GM10248 (cell line): ENCODE data around the gene NSD2.

ENCODE experiments used
- CTCF ChIA-PET: fragments of 300-600 bp; sonication (Branson Sonifier 250); formaldehyde crosslinking; extraction: SDS; loops from one replicate; lab custom pipeline; 2021; ENCODE audit warnings: antibody characterized with exemption; lab: Yijun Ruan, JAX
- POLR2A ChIA-PET: fragments of 350-650 bp; sonication (Branson Sonifier 250); formaldehyde crosslinking; extraction: SDS; loops from one replicate; lab custom pipeline; 2020; ENCODE audit warnings: antibody characterized with exemption; lab: Yijun Ruan, JAX
- DNase-seq: peaks from one replicate; pipeline ENCODE4 v3.0.0; 2012; ENCODE audit errors: extremely low spot score
- TF ChIP-seq, protein P1 (sequence below): IDR thresholded peaks from 2 replicates; pipeline ENCODE4 v1.5.1; 2012; ENCODE audit warnings: mild to moderate bottlenecking, low read depth; ENCODE audit errors: extremely low read depth, missing control alignments, control extremely low read depth

NSD2 gene

DNA sequence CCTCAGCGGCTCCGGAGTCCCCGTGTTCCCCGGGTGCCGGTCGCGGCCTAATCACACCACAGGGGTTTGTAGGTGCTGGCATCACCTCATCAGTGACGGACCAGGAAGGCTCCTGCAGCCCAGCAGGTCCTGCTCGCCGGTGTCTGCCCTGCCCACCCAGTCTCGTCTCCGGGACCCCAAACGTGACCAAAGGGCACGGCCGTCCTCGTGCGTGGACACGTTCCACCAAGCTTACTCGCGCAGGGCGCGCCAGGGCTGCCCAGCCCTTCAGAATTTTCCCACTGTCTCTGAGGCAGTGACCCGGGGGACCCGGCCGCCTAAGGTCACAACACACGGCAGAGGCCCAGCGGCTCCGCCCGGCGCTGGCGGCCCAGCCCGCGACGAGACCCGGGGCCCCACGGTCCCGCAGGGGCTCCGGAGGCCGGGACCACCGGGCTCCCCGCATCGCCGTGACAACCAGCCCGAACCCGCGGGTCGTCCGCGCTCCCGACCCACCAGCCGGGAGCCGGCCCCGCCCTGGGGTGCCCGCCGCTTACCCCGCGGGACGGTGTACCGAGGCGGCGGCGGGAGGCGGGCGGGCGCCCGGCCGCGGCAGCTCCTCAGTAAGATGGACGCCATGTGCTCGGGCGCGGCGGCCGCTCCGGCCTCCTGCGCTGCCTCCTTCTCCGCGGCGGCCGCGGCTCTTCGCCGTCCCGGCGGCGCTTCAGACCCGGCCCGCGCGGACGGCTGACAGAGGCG, 15.7 kb upstream of the NSD2 start:
- CTCF ChIA-PET = interaction anchor here (1.0 to 1.9 kb wide), 7 partner anchors 9 to 162 kb away, joined by 3 to 6 read pairs (median 5); no protein-coding TSS in a partner anchor
- DNase-seq = no peak
- POLR2A ChIA-PET = interaction anchor here (1.0 kb wide), 1 partner anchor 21 kb away, joined by 5 read pairs; no protein-coding TSS in a partner anchor
- TF ChIP-seq, protein P1, sequence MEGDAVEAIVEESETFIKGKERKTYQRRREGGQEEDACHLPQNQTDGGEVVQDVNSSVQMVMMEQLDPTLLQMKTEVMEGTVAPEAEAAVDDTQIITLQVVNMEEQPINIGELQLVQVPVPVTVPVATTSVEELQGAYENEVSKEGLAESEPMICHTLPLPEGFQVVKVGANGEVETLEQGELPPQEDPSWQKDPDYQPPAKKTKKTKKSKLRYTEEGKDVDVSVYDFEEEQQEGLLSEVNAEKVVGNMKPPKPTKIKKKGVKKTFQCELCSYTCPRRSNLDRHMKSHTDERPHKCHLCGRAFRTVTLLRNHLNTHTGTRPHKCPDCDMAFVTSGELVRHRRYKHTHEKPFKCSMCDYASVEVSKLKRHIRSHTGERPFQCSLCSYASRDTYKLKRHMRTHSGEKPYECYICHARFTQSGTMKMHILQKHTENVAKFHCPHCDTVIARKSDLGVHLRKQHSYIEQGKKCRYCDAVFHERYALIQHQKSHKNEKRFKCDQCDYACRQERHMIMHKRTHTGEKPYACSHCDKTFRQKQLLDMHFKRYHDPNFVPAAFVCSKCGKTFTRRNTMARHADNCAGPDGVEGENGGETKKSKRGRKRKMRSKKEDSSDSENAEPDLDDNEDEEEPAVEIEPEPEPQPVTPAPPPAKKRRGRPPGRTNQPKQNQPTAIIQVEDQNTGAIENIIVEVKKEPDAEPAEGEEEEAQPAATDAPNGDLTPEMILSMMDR = no peak

DNA sequence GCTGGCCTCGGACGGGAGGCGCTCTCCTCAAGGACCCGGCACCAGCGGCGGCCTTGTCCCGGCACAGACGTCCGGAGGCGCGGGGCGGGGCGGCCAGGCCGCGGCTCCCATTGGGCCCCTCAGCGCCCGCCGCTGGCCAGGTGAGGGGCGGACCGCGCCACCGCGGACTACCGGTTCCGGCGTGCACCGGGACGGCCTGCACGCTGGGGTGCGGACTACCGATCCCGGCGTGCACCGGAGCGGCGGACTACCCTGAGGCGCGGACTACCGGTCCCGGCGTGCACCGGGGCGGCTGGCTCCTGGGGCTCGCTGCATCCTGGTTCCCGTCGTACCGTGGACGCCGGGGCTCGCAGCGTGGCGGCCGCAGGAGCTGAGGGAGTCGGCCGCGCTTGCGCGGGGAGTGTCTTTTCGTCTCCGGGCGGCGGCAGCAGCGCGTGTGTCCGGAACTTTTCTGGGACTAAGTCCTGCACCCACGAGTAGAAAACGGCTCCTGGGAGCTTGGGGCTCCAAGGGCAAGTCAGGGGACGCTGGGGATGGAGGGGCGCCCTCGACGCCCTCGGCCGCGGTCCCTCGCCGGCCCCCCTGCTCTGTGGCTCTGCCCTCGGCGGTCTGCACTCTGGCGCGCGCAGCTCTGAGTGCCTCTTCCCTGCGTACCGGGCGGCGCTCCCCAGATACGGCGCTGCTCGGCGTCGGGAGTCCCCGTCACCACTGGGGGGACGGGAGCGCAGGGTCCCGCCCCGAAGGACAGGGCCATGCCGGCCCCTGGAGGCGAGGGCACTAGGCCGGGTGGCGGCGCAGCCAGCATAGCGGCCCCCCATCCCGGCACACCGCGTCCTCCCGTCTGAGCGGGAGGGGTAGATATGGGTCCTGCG, 14.9 kb upstream of the NSD2 start, which contains the start of gene LETM1:
LETM1 (minus strand) TSS at position 86 of the 872 bp plus-strand sequence. CDS start 206 bp downstream, outside the sequence.
- ChIA-PET POLR2A (no interaction called here), CTCF (interaction anchor here (1.0 to 2.3 kb wide), 7 partner anchors 10 to 163 kb away, joined by 3 to 12 read pairs (median 4); no protein-coding TSS in a partner anchor)
- TF ChIP-seq, protein P1 = peak; percentile 6
- peak; percentile 96 for DNase-seq

GRCh38 chr4:1856943-1857699, 14.1 kb upstream of the NSD2 start:
- POLR2A ChIA-PET = no interaction called here
- CTCF ChIA-PET = interaction anchor here (1.3 to 2.3 kb wide), 4 partner anchors 11 to 127 kb away, joined by 3 to 12 read pairs (median 4); no protein-coding TSS in a partner anchor
- DNase-seq = no peak
- TF ChIP-seq, protein P1 = no peak

DNA sequence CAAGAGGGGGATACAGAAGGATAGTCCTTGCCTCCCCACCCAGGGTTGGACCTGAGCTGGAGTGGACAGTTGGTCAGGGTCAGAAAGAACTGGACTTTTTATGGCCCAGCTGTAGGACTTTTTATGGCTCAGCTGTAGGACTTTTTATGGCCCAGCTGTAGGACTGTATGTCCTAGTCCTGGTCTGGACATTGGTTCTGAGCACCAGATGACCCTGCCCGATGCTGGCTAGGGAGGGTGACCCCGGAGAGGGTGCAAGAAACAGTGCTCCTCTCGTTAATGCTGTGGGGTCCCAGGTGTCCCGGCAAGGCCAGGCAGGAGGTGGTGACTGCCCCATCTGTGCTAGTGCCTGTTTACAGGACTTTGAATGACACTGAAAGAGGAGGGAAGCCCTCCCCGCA, 13.3 kb upstream of the NSD2 start:
- POLR2A ChIA-PET = no interaction called here
- CTCF ChIA-PET = interaction anchor here (1.7 to 2.3 kb wide), 2 partner anchors 10 to 42 kb away, joined by 4 to 12 read pairs; no protein-coding TSS in a partner anchor

GRCh38 chr4:1859389-1859753, 11.8 kb upstream of the NSD2 start:
- CTCF ChIA-PET = interaction anchor here (1.7 to 1.9 kb wide), 2 partner anchors 16 to 40 kb away, joined by 5 read pairs; no protein-coding TSS in a partner anchor
- POLR2A ChIA-PET = no interaction called here
- TF ChIP-seq, protein P1 = no peak
- DNase-seq = no peak

More for the DNA sequence above, 13.3 kb upstream of the NSD2 start:
- TF ChIP-seq, protein P1 = no peak
- DNase-seq = no peak
